Kidney tubule cell (primary cell): ENCODE results near the gene KIF4A.
"Not testable (repeated sequence)": the region's sequence is repeated elsewhere in the genome, so short reads cannot be mapped to it uniquely, and the experiment has no call there.

Source experiments
- DNase-seq: peaks from one replicate; pipeline ENCODE4 v3.0.0-alpha.2; 2018; ENCODE audit warnings: low spot score

The KIF4A gene, protein sequence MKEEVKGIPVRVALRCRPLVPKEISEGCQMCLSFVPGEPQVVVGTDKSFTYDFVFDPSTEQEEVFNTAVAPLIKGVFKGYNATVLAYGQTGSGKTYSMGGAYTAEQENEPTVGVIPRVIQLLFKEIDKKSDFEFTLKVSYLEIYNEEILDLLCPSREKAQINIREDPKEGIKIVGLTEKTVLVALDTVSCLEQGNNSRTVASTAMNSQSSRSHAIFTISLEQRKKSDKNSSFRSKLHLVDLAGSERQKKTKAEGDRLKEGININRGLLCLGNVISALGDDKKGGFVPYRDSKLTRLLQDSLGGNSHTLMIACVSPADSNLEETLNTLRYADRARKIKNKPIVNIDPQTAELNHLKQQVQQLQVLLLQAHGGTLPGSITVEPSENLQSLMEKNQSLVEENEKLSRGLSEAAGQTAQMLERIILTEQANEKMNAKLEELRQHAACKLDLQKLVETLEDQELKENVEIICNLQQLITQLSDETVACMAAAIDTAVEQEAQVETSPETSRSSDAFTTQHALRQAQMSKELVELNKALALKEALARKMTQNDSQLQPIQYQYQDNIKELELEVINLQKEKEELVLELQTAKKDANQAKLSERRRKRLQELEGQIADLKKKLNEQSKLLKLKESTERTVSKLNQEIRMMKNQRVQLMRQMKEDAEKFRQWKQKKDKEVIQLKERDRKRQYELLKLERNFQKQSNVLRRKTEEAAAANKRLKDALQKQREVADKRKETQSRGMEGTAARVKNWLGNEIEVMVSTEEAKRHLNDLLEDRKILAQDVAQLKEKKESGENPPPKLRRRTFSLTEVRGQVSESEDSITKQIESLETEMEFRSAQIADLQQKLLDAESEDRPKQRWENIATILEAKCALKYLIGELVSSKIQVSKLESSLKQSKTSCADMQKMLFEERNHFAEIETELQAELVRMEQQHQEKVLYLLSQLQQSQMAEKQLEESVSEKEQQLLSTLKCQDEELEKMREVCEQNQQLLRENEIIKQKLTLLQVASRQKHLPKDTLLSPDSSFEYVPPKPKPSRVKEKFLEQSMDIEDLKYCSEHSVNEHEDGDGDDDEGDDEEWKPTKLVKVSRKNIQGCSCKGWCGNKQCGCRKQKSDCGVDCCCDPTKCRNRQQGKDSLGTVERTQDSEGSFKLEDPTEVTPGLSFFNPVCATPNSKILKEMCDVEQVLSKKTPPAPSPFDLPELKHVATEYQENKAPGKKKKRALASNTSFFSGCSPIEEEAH

DNA sequence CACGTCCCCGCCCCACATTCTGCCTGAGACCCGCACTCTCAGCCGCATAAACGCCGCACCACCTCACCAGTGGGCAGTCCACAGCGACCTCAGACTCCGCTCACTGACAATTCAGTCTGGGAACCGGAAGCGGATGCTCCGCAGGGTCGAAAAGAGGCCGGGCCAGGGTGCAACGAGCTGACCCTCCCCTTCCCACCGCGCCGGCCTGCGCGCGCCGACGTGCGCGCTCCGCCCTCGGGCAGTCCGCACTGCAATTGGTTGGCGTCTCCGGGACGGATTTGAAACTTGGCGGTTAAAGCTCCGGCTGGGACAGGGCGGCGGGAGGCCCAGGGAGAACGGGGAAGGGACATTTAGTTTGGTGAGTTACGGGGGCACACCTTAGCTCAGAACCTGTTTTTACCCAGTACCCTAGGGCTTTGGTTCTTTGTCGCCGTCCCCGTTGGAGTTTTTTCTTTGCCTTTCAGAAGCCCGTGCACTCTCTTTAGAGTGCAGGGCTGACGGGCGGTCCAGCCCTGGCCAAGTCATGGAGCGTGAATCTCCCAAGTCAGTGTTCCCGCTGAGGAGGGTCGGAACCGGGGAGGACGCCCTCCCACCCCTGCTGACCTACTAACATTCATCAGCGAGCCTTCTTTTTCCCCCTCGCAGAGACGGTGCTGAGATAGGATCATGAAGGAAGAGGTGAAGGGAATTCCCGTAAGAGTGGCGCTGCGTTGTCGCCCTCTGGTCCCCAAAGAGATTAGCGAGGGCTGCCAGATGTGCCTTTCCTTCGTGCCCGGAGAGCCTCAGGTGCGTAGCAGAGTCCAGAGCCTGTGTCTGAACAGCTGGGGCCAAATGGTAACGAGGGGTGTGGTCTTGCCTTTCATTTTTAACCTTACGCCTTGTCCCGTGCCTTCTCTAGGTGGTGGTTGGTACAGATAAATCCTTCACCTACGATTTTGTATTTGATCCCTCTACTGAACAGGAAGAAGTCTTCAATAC is at the start of gene KIF4A, which contains the start of gene PDZD11:
Gene KIF4A, plus strand, starts transcription at position 312 of the 978 bp plus-strand sequence. Its CDS starts 355 bp downstream, at position 667.
Gene PDZD11, minus strand, starts transcription at position 135 of the 978 bp plus-strand sequence. CDS start 586 bp downstream, outside the sequence.
- DNase-seq, result peak; percentile 86

- DNase-seq, result no peak
Measured at GRCh38 chrX:70240751-70241150, 49.2 kb upstream of the KIF4A start.

- DNase-seq, result no peak
Measured at GRCh38 chrX:70241501-70241900, 48.4 kb upstream of the KIF4A start.

GRCh38 chrX:70243601-70244000 is 46.3 kb upstream of the KIF4A start:
- DNase-seq, result not testable (repeated sequence)

- no peak for DNase-seq
Measured at GRCh38 chrX:70244881-70245280, 45.0 kb upstream of the KIF4A start.

- no peak for DNase-seq
Measured at GRCh38 chrX:70247252-70247651, 42.7 kb upstream of the KIF4A start.

DNA sequence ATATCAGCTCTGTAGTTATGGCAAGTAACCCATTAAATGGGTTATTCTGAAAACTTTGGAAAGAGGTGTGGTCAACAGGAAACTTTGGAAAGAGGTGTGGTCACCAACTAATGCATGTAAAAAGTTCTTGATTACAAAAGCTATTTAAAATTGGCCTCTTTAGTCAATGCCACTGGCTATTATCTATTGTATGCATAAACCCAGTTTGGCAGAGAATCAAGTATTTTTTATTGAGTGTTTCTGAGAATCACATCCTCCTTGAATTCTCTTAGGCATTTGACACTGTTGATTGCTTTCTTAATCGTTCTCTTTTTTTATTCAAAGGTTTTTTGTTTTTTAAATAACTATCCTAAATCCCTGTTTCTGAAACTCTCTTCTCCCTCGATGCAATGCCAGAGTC is 37.4 kb upstream of the KIF4A start:
- no peak for DNase-seq

DNA sequence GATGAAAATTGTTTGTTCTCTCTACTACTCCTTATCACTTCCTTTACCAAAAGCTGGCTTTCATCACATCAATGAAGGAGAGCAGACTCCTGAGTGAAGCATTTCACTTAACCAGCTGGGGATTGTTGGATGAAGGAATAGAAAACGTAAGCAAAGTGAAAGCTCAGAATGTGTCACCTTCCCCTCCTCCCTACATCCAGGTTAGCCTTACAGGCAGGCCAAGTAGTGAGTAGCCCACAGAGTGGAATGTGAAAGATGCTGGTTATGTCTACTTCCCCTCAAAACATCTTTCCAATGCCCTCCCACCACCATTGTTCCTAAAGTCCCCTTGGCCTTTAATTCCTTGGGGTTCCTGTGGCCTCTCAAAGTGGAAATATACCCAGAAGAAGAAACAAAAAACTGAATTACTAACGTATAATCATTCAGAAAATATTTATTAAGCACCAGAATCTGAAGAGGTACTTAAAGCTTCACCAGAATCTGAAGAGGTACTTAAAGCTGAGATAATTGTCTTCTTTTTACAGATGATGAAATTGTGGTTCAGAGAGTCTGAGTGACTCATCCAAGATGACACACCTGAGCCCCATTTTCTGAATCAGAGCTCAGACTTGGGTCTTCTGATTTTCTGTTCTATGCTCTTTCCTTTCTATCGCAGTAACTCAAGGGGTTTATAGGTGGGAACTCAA is 36.4 kb upstream of the KIF4A start:
- peak; percentile 75 for DNase-seq

GRCh38 chrX:70254063-70254400 is 35.9 kb upstream of the KIF4A start:
- DNase-seq, result peak; percentile 73

DNA sequence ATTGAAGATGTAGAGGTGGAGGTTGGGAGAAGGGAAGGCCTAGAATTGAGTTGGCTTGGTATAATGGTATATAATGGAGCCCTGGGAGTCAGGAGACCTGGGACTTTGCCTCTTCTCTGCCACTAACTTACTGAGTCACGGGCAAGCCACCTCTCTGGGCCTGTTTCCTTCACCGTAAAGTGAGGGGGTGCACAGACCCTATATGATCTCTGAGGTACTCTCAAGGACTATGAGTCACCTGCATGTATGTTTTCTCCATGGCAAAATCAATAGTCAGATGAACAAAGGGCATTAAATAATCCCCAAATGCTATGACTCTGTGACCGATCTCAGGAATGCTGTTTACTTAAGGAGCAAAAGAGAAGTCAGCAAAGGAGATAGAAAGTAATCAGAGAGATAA is 35.0 kb upstream of the KIF4A start:
- DNase-seq, result no peak

- no peak for DNase-seq
Measured at GRCh38 chrX:70255452-70255851, 34.5 kb upstream of the KIF4A start.

- DNase-seq, result no peak
Measured at GRCh38 chrX:70257423-70258288, 32.2 kb upstream of the KIF4A start.

DNA sequence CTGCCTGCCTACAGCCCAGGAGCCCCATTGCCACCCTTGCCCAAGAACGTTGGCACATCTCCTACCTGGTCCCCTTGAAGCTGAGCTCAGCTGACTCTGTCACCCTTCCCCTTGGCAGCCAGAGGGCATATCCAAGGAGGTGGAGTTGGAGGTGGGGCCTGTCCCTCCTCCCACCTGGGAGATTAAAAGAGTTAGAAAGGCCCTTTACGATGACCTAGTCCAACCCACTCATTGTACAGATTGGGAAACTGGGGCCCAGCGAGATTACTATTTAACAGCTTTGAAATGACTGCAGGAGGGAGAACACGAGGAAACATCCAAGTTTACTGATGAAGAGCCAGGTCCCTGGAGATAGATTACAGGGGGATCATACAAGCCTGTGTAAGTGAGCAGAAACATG is 29.8 kb upstream of the KIF4A start, which contains the start of gene P2RY4:
Gene P2RY4, minus strand, starts transcription at position 101 of the 400 bp plus-strand sequence. CDS start 580 bp downstream, outside the sequence.
- DNase-seq, result no peak

DNA sequence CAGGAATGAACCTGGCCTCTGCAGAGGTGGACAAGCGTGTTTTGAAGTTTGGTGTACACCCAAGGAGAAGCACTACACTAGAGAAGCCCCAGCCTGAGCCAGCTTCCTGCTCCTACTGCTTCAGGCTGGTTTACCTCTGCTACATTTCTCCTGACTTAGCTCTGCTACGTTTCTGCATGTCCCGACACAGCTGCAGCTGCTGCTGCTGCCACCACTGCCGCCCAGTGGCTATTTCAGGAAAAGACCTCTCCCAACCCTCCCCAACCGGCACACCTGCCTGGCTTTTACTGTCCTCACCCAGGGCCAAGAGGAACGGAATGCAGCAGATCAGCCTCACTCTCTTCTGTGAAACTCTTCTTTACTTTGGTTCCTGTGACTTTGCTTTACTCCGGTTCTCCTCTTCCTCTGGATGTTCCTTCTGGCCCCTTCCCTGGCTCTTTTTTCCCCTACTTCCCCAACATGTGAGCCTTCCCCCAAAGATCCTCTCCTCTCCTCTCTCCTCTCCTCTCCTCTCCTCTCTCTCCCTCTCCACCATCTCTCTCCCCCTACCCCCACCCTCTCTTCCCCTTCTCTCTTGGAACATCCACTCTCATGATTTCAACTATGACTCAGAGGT is 26.8 kb upstream of the KIF4A start:
- DNase-seq, result peak; percentile 67

GRCh38 chrX:70264784-70265183 is 25.1 kb upstream of the KIF4A start:
- no peak for DNase-seq

DNA sequence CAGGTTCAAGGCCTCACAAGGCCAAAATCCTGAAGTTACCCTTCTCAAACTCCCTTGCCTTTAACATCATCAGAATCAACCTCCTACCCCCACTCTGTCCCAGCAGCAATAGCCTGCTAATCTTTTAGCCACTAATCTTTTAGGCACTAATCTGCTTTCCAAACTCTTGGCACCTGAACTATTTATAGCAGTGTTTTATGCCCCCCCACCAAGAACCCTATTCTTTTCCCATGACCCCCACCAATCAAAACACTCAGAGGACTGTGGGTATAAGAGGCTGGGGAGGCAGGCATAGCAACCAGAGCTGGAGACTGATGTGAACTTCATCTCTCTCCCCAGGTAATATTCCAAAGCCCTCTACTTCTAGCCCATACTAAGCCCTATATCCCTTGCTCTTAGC is 21.9 kb upstream of the KIF4A start, which contains the start of gene ARR3:
Gene ARR3, plus strand, starts transcription at position 301 of the 400 bp plus-strand sequence. CDS start 1,052 bp downstream, outside the sequence.
- no peak for DNase-seq

- not testable (repeated sequence) for DNase-seq
Measured at GRCh38 chrX:70274029-70274428, 15.9 kb upstream of the KIF4A start.

DNA sequence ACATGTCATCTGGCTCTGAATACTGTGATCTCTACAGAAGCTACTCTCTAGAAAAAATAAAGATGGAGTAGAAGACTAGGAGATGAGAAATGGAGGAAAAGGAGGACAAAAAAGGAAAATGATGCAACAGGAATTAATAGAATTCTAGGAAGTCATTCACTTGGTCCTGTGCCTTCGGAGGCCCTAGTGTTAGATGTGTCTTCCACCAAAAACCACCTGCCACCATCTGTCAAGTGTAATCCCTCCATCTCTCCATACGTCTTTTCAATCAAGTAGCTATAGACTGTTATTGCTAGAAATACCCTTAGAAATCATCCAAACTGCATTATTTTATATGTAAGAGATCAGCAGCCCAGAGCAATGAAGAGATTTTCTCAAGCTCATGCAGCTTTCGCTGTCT is 10.8 kb upstream of the KIF4A start:
- no peak for DNase-seq

DNA sequence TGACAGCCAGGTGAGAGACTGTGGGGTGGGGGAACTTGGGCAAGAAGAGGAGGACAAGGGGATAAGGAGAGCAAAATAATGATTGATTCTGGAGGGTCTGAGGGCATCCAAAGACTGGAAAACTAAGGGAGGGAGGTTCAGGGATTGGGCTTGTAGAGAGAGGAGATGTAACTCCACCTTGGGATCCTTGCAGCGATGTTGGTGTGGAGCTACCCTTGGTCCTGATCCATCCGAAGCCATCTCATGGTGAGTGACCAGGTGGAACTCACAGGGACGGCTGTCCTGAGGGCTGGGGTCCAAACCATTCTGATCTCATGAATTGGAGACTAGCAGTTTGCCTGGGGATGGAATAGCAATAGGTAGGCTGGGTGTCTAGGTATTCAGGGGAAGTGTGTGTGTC is 9.3 kb upstream of the KIF4A start:
- no peak for DNase-seq
